ENCODE measurements around the gene GLA.

GLA gene

GRCh38 chrX:101348452-101349192 is 59.1 kb downstream of the GLA start, which contains the start of gene TIMM8A:
Gene TIMM8A, minus strand, starts transcription at chrX:101348742. Its CDS starts 78 bp downstream, at chrX:101348664.
- peak; percentile 86 for DNase-seq

- DNase-seq: peak; percentile 13
These were observed 59.8 kb downstream of the GLA start for GRCh38 chrX:101347859-101348451.

Measured in activated CD4-positive, alpha-beta T cell treated with anti-CD3 and anti-CD28 coated beads, Interleukin-2, Interleukin-6, amounts not matched to agents 100 ng/mL and 50 ng/mL, durations not matched to agents 16 hours and 8 hours (primary cell).